Dermis microvascular lymphatic vessel endothelial cell (primary cell): ENCODE measurements around the gene ARAP1. TPM values are rescaled to one million over a fixed set of nuclear protein-coding genes. Genes with fewer than 3 reads are reported as not detected.
A peak's percentile ranks its signal among the peaks of the same experiment; 100 is the strongest.

ENCODE experiments used
- DNase-seq, 2 donors: peaks; one replicate each; pipeline versions ENCODE4 v3.0.0 to v3.0.0-alpha.2; 2010; ENCODE audit warnings: low read depth in 2 of 2
- total RNA-seq: library from RNA; depleted of rRNA; stranded (reverse); fragments of >200 nt; gene quantifications from 2 replicates; pipeline ENCODE4 v1.2.1, GENCODE V29; 2014

Gene ARAP1
- total RNA-seq, 1 donor from 2014 or later = 73.7 TPM

DNA sequence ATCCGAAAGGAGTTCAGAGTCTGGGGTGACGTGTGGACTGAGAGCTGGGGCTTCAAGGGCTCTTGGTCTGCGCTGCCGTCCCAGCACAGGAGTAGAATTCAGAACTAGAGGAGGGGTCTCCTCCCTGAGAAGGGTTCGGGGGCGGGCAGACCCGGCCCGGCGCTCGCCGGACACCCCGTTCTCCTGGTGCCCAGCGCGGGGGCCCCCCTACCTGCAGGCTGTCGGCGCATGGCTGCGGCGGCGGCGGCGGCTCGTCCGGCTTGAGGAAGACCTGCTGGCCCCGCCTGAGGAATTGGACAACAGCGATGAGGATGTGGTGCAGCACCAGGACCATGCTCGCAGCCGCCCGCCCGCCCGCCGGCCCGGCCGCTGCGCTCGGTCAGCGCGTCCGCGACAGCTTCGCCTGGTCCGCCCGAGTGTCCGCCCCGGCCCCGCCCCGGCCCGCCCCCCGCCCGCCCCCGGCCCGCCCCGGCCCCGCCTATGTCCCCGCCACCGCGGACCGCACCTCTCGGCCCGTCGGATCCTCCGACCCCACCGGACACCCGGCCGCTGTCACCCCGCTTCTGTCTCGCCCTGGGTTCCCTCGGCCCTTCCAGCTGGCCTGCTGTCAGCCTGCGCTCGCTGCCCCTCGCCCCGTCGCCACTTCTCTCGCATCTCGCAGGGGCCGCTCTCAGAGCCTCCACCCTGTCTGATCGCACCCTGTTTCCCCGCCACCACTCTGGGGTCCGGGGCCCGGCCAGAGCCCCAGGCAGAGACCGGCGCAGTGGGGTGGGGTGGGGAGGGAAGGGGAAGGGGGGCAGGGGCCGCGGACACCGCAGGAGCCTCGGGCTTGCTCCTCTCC lies 109.9 kb downstream of the ARAP1 start:
- peak in 1 of 2 donors; percentile 53 for DNase-seq

DNA sequence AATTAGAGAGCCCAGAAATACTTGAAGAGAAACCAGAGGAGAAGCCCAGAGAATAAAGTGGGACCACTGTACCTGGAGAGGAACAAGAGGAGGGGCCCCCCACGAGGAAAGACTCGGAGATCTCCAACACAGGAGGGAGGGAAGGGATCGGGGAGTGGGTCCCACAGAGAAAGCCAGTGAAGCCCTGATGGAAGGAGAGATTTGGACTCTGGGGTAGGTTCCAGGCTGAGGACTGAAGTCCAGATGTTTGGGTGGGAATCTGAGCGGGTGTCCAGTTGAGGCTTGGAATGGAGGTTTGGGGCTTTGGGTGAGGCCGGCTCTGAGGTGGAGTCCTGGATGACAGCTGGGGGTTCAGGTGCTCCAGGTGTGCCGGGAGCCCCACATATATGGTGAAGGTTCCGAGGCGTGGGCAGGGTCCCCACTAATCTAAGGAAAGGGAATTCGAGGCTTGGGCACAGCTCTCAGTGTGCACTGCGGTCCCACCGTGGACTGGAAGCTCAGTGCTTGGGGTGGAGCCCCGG lies 110.6 kb downstream of the ARAP1 start:
- DNase-seq = no peak

DNA sequence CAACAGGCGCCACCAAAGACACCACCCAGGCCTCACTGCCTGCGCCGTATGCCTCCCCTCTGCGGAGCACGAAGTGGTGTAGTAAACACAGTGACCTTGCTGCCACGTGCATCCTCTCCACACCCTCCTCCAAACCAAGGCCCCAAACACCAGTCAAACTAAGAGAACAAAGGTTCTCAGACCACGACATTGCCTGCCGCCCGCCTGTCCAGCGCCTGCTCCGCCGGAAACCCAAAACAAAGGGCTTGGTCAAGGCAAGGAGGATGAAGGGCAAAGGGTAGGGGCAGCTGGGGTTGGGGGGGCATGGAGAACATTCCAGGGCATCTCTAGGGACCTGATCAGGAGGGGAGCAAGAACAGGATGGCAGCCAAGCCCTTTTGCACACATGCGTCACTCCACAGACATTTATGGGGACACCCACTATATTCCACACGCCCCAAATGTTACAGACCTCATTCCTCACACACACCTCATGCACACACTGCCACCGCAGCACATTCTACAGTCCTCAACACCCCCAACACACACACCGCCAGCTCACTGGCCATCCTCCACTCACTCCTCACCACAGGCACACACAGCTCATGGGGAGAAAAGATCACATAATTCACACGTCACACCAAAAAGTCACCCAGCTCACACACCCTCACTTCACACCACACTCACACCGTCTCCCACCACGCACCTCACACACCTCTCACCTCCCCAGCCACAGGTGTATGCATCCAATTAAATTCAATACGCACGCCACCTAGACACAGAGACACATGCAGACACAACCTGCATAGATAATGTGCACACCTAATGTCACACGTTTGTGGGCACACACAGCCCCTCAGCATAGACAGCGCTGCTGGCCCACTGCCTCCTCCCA lies 112.5 kb downstream of the ARAP1 start:
- DNase-seq = peak in 1 of 2 donors; percentile 53

DNA sequence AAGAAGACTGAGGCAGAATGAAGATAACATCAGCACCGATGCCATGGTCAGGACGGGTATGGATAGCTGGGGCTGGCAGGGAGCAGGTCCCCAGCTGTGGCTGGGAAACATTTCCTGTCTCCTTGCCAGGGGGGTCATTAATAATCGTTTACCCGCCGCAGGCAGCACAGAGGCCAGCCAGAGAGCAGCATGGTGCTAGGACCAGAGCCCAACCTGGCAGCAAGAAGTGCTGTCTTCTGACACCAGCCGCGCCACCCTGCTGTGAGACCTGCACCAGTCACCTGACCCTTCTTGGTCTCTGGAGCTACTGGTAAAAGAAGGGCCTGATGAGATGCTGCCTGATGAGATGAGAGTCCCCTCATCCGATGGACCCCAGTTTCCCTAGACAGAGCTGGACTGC lies 114.3 kb downstream of the ARAP1 start:
- peak in 1 of 2 donors; percentile 9 for DNase-seq

DNA sequence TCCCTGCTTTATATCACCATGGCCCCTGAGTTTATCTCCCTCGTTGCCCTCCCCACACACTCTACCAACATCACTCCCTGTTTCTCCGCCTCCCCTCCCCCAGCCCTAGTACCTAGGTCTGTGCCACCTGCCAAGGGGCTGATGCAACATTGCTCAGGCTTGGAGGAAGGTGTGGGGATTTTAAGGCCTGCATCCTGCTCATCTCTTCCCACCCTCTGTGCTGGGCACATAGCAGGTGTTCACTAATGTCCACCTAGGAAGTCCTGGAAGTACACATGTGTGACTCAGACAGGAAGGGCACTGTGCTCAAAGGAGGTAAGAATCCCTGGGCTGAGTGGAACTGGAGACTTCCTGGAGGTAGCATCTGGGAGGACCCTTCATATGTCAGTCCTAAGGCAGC lies 115.0 kb downstream of the ARAP1 start:
- peak in 1 of 2 donors; percentile 31 for DNase-seq

DNA sequence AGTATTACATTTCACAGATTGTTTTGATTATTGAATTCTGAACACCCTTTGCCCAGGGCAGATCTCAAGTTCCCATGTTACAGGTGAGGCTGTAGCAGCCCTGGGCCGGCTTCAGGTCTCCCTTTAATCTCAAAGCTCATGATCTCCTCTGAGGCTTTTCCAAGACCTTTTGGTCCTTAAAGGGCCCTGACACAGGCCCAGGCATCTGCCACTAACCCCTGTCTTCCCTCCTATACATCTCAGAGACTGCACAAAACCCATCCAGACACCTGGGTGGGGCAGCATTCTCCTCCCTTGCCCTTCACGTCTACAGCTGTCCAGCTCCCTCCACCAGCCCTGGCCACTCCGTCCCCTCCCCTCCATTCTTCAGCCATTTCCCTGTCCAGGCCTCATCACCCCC lies 115.8 kb downstream of the ARAP1 start:
- no peak for DNase-seq

DNA sequence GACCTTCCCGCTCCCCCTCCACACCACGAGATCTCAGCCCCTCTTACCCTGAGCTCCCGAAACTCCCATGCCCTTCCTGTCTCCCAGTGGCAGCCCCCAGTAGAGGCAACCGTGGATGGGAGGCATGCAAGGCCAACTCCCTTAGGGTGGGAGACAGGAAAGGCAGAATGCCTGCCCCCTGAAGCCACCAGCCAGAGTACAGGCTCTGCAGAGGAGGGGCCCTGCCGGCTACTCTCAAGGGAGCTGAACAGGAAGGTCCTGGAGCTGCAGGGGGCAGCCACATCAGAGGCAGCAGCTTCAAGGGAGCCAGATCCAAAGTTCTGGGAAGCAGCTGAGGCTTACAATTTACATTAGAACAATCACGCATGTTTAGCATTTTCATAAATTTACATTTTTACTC lies 116.3 kb downstream of the ARAP1 start:
- DNase-seq = no peak

DNA sequence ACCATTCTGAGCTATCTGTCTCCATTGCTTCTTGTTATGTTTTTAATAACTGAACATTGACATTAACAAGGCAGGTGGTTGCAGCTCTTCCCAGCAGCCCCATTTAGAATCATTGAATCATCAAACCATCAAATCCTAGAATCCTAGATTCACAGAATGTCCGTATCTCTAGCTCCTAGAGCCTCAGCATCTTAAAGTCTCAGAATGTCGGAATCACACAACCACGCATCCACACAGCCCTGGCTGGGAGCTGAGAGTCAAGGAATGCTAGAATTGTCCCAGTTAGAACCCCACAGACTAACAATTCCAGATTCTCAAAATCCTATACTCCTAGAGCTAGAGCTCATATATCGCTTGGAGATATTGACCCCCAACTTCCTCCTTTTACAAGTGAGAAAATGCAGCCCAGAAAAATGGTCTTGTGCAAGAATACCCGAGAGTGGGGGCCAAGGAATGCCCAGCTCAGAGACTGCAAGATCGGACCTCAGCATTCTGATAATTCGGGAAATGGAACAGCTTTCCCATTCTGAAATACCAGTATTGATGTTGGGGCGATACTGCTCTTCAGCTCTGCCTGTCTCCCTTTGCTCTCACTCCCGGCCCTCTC lies 116.8 kb downstream of the ARAP1 start:
- no peak for DNase-seq

Other genes starting within 250 kb of the ARAP1 start
- gene PDE2A, start 78.0 kb downstream of the ARAP1 start, total RNA-seq = 168 and 433 TPM in 2 replicates
- 54.3 and 70.4 TPM in 2 replicates for gene STARD10, start 41.6 kb upstream of the ARAP1 start, total RNA-seq
- gene ATG16L2, start 62.0 kb upstream of the ARAP1 start, total RNA-seq = 4.7 and 8.9 TPM in 2 replicates